Kidney (tissue), 22 donors: ENCODE results near the gene RBBP8NL. TPM values are rescaled to one million over a fixed set of nuclear protein-coding genes. Genes with fewer than 3 reads are reported as not detected.

Source experiments
- DNase-seq, 5 donors: peaks; one replicate each; pipeline ENCODE4 v3.0.0-alpha.2; 2013 to 2020
- FAIRE-seq: peaks from 2 replicates; lab custom pipeline; 2012; peaks lifted over from hg19 to GRCh38; lab: Jason Lieb, UNC
- H3K27ac ChIP-seq, 2 donors: one replicate each; pipeline ENCODE4 v1.7.0; 2013; ENCODE audit warnings: low read depth in 2 of 2, low read length in 2 of 2, inconsistent platforms in 1 of 2
- H3K27me3 ChIP-seq: one replicate; pipeline ENCODE4 v1.7.1; 2013; ENCODE audit warnings: low read length, inconsistent platforms; ENCODE audit not compliant: control insufficient read depth, insufficient read depth
- H3K36me3 ChIP-seq, 3 donors: one replicate each; pipeline versions ENCODE4 v1.7.0 to v1.7.1; 2013; ENCODE audit warnings: low read length in 3 of 3, control low read depth in 1 of 3, inconsistent platforms in 1 of 3; ENCODE audit not compliant: insufficient read depth in 3 of 3, control insufficient read depth in 2 of 3
- H3K4me1 ChIP-seq, 3 donors: one replicate each; pipeline versions ENCODE4 v1.7.0 to v1.7.1; 2013; ENCODE audit warnings: low read length in 3 of 3, inconsistent platforms in 1 of 3, low read depth in 1 of 3; ENCODE audit not compliant: control insufficient read depth in 2 of 3, insufficient read depth in 2 of 3
- H3K4me3 ChIP-seq, 3 donors: one replicate each; pipeline versions ENCODE4 v1.7.0 to v1.8.1; 2013; ENCODE audit warnings: low read length in 3 of 3, control low read depth in 1 of 3, inconsistent platforms in 1 of 3
- H3K9ac ChIP-seq, 3 donors: one replicate each; pipeline versions ENCODE4 v1.7.0 to v1.7.1; 2013; ENCODE audit warnings: low read length in 3 of 3, control low read depth in 1 of 3, inconsistent platforms in 1 of 3
- H3K9me3 ChIP-seq, 3 donors: one replicate each; pipeline versions ENCODE4 v1.7.0 to v1.7.1; 2013; ENCODE audit warnings: low read length in 3 of 3, control low read depth in 1 of 3, inconsistent platforms in 1 of 3; ENCODE audit not compliant: control insufficient read depth in 2 of 3, insufficient read depth in 1 of 3
- intact Hi-C: fragments of 100-400 bp; cut with DNase I; formaldehyde crosslinking; loops from one replicate; pipeline ENCODE4 v1.11.1; 2022
- long read RNA-seq, 10 donors: library from polyadenylated mRNA in 1 of 10; unstranded in 1 of 10; transcript quantifications; one replicate each; pipeline ENCODE4 v2.0.0 and lab custom pipeline, GENCODE V29; 2021 to 2026
- polyA plus RNA-seq: library from polyadenylated mRNA; stranded (reverse); fragments of 350-450 nt; fragmentation: Illumina TruSeq; extraction: RNeasy Lipid Tissue Mini Kit (QIAGEN cat#74804); gene quantifications from one replicate; pipeline ENCODE4 v1.2.3, GENCODE V29; 2014; ENCODE audit warnings: low read depth, low replicate concordance; ENCODE audit not compliant: insufficient read depth
- total RNA-seq: library from RNA; stranded (reverse); fragmentation: NEBNext Ultra II Directional; extraction: Animal tissue kit (Norgen Biotek cat#: 25700); gene quantifications from one replicate; pipeline ENCODE4 v1.2.1, GENCODE V29; 2021
- TF ChIP-seq, protein P1 (sequence below): IDR thresholded peaks from 3 replicates; pipeline ENCODE4 v1.5.1; 2012; ENCODE audit warnings: mild to moderate bottlenecking, moderate library complexity, borderline replicate concordance; ENCODE audit not compliant: insufficient read depth; ENCODE audit errors: extremely low read depth
- donor health status: control.
- donor health status: control.
- donor health status: control.
- donor health status: control.
- donor health status: control.
- donor health status: DM: yes; HTN: yes; CAD: no.
- donor health status: Normal renal cell carcinoma (clear cell type).

Gene RBBP8NL
- total RNA-seq (0.13 TPM), polyA plus RNA-seq (1.5 TPM)
- long read RNA-seq, donor 1 = 0 reads
- long read RNA-seq, donor 2 = 0 reads
- long read RNA-seq, donor 3 = 0 reads
- long read RNA-seq, donor 4 = 0 reads
- long read RNA-seq, donor 5 = 0 reads
- long read RNA-seq, donor 6 = 0 reads
- long read RNA-seq, donor 7 = 0 reads
- long read RNA-seq, donor 8 = 0 reads
- long read RNA-seq, donor 9 = 0 reads
- long read RNA-seq, donor 10 = 0 reads

GRCh38 chr20:62427172-62428001 is at the start of gene RBBP8NL:
Gene RBBP8NL, minus strand, starts transcription at chr20:62427539. Its CDS starts 7,892 bp downstream, at chr20:62419647.
- intact Hi-C loops = no loop called here
- peak; percentile 91 to 94 (median 93) for DNase-seq
- peaks cover 0 to 16% (median 3%) of the 10 kb centered on the region in 3 donors for H3K4me1 ChIP-seq
- no peak within 1 kb of the TSS for H3K4me3 ChIP-seq
- no peak within 1 kb of the TSS for H3K9ac ChIP-seq
- TF ChIP-seq, protein P1, sequence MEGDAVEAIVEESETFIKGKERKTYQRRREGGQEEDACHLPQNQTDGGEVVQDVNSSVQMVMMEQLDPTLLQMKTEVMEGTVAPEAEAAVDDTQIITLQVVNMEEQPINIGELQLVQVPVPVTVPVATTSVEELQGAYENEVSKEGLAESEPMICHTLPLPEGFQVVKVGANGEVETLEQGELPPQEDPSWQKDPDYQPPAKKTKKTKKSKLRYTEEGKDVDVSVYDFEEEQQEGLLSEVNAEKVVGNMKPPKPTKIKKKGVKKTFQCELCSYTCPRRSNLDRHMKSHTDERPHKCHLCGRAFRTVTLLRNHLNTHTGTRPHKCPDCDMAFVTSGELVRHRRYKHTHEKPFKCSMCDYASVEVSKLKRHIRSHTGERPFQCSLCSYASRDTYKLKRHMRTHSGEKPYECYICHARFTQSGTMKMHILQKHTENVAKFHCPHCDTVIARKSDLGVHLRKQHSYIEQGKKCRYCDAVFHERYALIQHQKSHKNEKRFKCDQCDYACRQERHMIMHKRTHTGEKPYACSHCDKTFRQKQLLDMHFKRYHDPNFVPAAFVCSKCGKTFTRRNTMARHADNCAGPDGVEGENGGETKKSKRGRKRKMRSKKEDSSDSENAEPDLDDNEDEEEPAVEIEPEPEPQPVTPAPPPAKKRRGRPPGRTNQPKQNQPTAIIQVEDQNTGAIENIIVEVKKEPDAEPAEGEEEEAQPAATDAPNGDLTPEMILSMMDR = no peak
- no peak for FAIRE-seq
- H3K36me3 ChIP-seq = no peaks in the 10 kb centered on the region
- no peaks in the 10 kb centered on the region for H3K9me3 ChIP-seq
- no peaks in the 10 kb centered on the region for H3K27me3 ChIP-seq
- peak within 1 kb of the TSS; percentile 20 to 43 for H3K27ac ChIP-seq

DNA sequence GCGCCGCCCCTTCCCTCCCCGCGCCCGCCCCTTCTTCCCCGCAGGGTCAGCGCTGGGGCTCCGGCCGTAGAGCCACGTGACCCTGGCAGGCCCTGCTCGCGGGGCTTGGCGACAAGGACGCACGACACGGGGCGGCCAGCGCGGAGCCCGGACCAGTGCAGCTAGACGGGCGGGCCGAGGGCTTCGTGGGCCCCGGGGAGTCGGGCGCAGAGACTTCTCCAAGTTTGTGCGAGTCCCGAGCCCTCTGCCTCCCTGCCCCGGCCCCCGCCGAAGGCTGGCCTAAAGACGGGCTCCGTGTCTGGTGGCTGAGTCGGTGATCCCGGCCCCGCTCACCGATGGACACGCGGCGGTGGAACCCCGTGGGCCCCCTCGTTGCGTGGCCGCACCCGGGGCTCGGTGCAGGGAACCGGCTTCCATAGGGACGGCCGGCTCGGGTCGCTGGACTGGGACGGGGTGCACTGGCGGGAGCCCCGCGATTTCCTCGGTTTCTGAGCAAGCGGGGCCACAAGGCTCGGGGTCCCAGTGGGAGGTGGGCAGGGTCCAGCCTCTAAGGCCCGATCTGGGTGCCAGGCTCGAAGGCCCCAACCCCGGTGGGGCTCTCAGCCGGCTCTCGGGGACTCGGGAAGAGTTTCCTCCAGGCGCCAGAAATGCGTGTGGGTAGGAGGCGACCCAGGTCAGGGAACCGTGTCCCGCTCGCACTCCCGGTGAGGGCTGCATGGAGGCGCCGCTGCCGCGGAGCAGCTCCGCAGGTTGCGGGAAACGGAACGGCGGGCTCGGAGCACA is 48.9 kb upstream of the RBBP8NL start:
- peak in 4 of 5 donors; percentile 53 to 89 (median 71) for DNase-seq
- Histone ChIP-seq H3K9me3 (no peaks in the 10 kb centered on the region), H3K27me3 (peaks cover 9% of the 10 kb centered on the region), H3K4me1 (peaks cover 0 to 3% (median 0%) of the 10 kb centered on the region in 3 donors), H3K9ac (no peak overlapping the region), H3K27ac (no peak overlapping the region), H3K36me3 (no peaks in the 10 kb centered on the region), H3K4me3 (peak overlapping the region in 1 of 3 donors; percentile 17)
- TF ChIP-seq, protein P1 = no peak
- FAIRE-seq = no peak
- intact Hi-C loops = no loop called here

DNA sequence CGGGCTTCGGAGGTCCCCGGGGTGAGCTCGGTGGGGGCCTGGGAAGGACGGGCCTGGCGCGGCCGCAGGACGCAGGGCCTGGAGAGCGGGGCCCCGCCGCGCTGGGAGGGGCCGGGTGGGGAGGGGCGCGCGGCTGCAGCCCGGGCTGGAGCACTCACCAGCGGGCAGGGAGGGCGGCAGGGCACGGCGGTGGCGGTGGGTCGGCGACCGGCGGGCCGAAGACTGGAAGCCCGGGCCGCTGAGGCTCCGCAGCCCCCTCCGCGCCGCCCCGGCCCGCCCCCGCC is 48.4 kb upstream of the RBBP8NL start, which contains the start of gene GATA5:
Gene GATA5, minus strand, starts transcription at position 224 of the 284 bp plus-strand sequence. CDS start 474 bp downstream, outside the sequence.
- Histone ChIP-seq H3K9ac (no peak within 1 kb of the TSS), H3K4me1 (peaks cover 0 to 3% (median 0%) of the 10 kb centered on the region in 3 donors), H3K36me3 (no peaks in the 10 kb centered on the region), H3K9me3 (no peaks in the 10 kb centered on the region), H3K27ac (no peak within 1 kb of the TSS), H3K4me3 (peak within 1 kb of the TSS in 2 of 3 donors; percentile 26 to 37), H3K27me3 (peaks cover 9% of the 10 kb centered on the region)
- TF ChIP-seq, protein P1 = no peak
- no peak for FAIRE-seq
- DNase-seq = no peak
- intact Hi-C loops = no loop called here
